SU-DHL-6 (cell line): ENCODE results near the gene SPRED1.
"Not testable (repeated sequence)": the region's sequence is repeated elsewhere in the genome, so short reads cannot be mapped to it uniquely, and the experiment has no call there.

ENCODE experiments used
- H2AFZ ChIP-seq: fragments of 200-600 bp; sonication (generic); 2 replicates; pipeline ENCODE4 v1.6.1; 2014; ENCODE audit warnings: low read depth, mild to moderate bottlenecking, moderate library complexity, mixed read lengths, antibody characterized with exemption, low read length; ENCODE audit not compliant: severe bottlenecking
- H3F3A ChIP-seq: fragments of 200-600 bp; shearing (Covaris generic); 2 replicates; pipeline ENCODE4 v1.6.0; 2016; ENCODE audit warnings: antibody characterized with exemption, mild to moderate bottlenecking; ENCODE audit not compliant: insufficient read depth
- H3K27ac ChIP-seq: fragments of 200-600 bp; sonication (generic); 2 replicates; pipeline ENCODE4 v1.5.1; 2016; ENCODE audit warnings: low read depth, mild to moderate bottlenecking, low read length, moderate library complexity, mixed read lengths
- H3K27me3 ChIP-seq: fragments of 200-600 bp; sonication (generic), shearing (Covaris generic); 2 replicates; pipeline ENCODE4 v1.6.0; 2014; ENCODE audit warnings: mild to moderate bottlenecking, low read length
- H3K36me3 ChIP-seq: fragments of 200-600 bp; sonication (generic); 2 replicates; pipeline ENCODE4 v1.6.1; 2014; ENCODE audit warnings: mild to moderate bottlenecking, low read length, mixed read lengths
- H3K4me2 ChIP-seq: fragments of 300-600, 200-600 bp; shearing (Covaris generic), sonication (generic); 2 replicates; pipeline ENCODE4 v1.6.0; 2014; ENCODE audit warnings: low read length, low read depth, mild to moderate bottlenecking; ENCODE audit not compliant: poor library complexity, severe bottlenecking
- H3K4me3 ChIP-seq: fragments of 200-600 bp; sonication (generic); 2 replicates; pipeline ENCODE4 v1.5.1; 2014; ENCODE audit warnings: antibody characterized with exemption, low read length, mild to moderate bottlenecking, mixed read lengths; ENCODE audit not compliant: insufficient read depth, poor library complexity, severe bottlenecking
- H3K79me2 ChIP-seq: fragments of 200-600 bp; sonication (generic); 2 replicates; pipeline ENCODE4 v1.6.1; 2014; ENCODE audit warnings: mild to moderate bottlenecking, low read length, moderate library complexity; ENCODE audit not compliant: insufficient read depth
- H3K9ac ChIP-seq: fragments of 200-600 bp; sonication (generic); 2 replicates; pipeline ENCODE4 v1.7.0; 2014; ENCODE audit warnings: mild to moderate bottlenecking, low read length
- H3K9me2 ChIP-seq: fragments of 200-600 bp; sonication (generic); replicated peaks from 2 replicates; pipeline ENCODE4 v1.6.1; 2014; ENCODE audit warnings: low read length; ENCODE audit not compliant: insufficient read depth
- H3K9me3 ChIP-seq: fragments of 200-600 bp; sonication (generic); 2 replicates; pipeline ENCODE4 v1.6.1; 2014; ENCODE audit warnings: low read length, mixed read lengths; ENCODE audit not compliant: insufficient read depth
- H4K20me1 ChIP-seq: fragments of 200-600 bp; sonication (generic); 2 replicates; pipeline ENCODE4 v1.6.1; 2014; ENCODE audit warnings: low read depth, mild to moderate bottlenecking, antibody characterized with exemption, low read length, moderate library complexity, mixed read lengths
- CTCF ChIP-seq: fragments of 200-600 bp; sonication (generic); IDR thresholded peaks from one replicate; pipeline ENCODE4 v1.5.1; 2017; ENCODE audit warnings: antibody characterized with exemption, mild to moderate bottlenecking, low read length, moderate library complexity; ENCODE audit not compliant: insufficient read depth, poor library complexity, severe bottlenecking
- EZH2phosphoT487 ChIP-seq: fragments of 200-600 bp; sonication (generic), shearing (Covaris generic); conservative IDR thresholded peaks from 2 replicates; pipeline ENCODE4 v1.6.1; 2018; ENCODE audit warnings: mild to moderate bottlenecking, antibody characterized with exemption, low read length, moderate library complexity, mixed read lengths

Gene SPRED1

DNA sequence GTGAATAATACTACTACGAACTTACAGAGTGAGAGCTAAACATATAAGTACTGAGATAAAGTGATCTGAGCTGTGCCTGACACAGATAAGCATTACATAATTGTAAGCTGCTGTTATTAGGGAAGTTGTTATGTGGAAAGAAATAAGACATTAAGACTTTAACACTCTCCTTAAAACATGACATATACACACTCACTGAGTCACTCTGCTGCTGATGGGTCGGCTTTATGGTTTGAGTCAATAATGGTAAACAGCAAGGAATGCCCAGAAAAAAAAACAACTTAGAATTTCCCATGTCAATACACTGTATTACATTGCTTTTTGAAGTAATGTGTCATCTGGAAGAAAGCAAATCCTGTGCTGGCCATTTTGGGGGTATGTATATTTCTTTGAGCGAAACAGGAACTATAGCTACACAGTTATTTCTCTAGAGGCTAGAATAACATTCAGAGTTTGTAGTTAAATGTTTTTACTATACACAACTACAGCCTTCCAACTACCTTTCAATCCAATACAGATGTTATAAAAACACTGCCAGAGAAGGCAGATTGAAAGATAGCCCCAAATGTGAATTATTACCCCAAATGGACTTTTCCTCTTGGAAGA is 22.8 kb upstream of the SPRED1 start:
- H3K9me3 ChIP-seq: no peaks in the 10 kb centered on the region
- H3K27ac ChIP-seq: no peak overlapping the region
- H3K79me2 ChIP-seq: no peaks in the 10 kb centered on the region
- H3F3A ChIP-seq: no peaks in the 10 kb centered on the region
- H3K27me3 ChIP-seq: no peaks in the 10 kb centered on the region
- H3K4me2 ChIP-seq: no peak overlapping the region
- no peak for TF ChIP-seq EZH2phosphoT487
- TF ChIP-seq CTCF: no peak
- no peaks in the 10 kb centered on the region for H4K20me1 ChIP-seq
- H2AFZ ChIP-seq: no peak overlapping the region
- H3K9ac ChIP-seq: no peak overlapping the region
- no peaks in the 10 kb centered on the region for H3K36me3 ChIP-seq
- H3K4me3 ChIP-seq: no peak overlapping the region
- H3K9me2 ChIP-seq: no peaks in the 10 kb centered on the region

GRCh38 chr15:38231436-38231835 is 21.2 kb upstream of the SPRED1 start:
- Histone ChIP-seq H3K4me2 (no peak overlapping the region), H3K9me3 (no peaks in the 10 kb centered on the region), H3K9me2 (no peaks in the 10 kb centered on the region), H3K79me2 (no peaks in the 10 kb centered on the region), H3K27ac (no peak overlapping the region), H2AFZ (no peak overlapping the region), H4K20me1 (no peaks in the 10 kb centered on the region), H3K36me3 (no peaks in the 10 kb centered on the region), H3F3A (no peaks in the 10 kb centered on the region), H3K4me3 (no peak overlapping the region), H3K27me3 (no peaks in the 10 kb centered on the region), H3K9ac (no peak overlapping the region)
- no peak for TF ChIP-seq CTCF
- TF ChIP-seq EZH2phosphoT487: no peak

- not testable (repeated sequence) for H3K79me2 ChIP-seq, H3K9ac ChIP-seq, H2AFZ ChIP-seq, H3K4me2 ChIP-seq, H3K36me3 ChIP-seq, H3K9me2 ChIP-seq, H3K9me3 ChIP-seq, H3F3A ChIP-seq, H4K20me1 ChIP-seq, H3K27ac ChIP-seq, H3K4me3 ChIP-seq, H3K27me3 ChIP-seq
Observed at GRCh38 chr15:38237021-38237420, 15.6 kb upstream of the SPRED1 start.

DNA sequence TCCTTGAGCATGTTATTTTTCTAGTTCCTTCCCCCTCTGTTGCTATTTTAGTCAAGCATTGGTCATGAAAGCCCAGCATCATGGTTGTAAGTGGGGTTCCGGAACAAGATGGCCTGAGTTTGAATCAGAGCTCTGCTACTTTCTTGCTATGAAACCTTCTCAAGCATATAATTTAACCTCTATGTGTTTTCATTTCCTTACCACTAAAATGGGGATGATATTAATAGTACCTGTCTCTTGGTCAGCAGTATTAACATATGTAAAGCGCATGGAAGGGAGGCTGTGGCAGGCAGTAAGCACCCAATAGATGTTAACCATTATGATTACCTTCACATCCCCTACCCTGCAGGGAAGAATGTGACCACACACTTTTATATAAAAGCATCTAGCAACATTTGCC is 14.3 kb upstream of the SPRED1 start:
- Histone ChIP-seq H3K4me2 (no peak overlapping the region), H2AFZ (no peak overlapping the region)

More for the DNA sequence above, 14.3 kb upstream of the SPRED1 start:
- no peaks in the 10 kb centered on the region for H3K79me2 ChIP-seq
- no peak for TF ChIP-seq EZH2phosphoT487
- TF ChIP-seq CTCF: no peak
- H3K9me3 ChIP-seq: no peaks in the 10 kb centered on the region
- no peak overlapping the region for H3K9ac ChIP-seq
- H3K9me2 ChIP-seq: no peaks in the 10 kb centered on the region
- H4K20me1 ChIP-seq: no peaks in the 10 kb centered on the region
- no peak overlapping the region for H3K4me3 ChIP-seq
- no peaks in the 10 kb centered on the region for H3K36me3 ChIP-seq
- H3K27ac ChIP-seq: no peak overlapping the region
- H3K27me3 ChIP-seq: no peaks in the 10 kb centered on the region
- H3F3A ChIP-seq: no peaks in the 10 kb centered on the region
